K562 (cell line): ENCODE results near the gene ST7. TPM values are rescaled to one million over a fixed set of nuclear protein-coding genes. Genes with fewer than 3 reads are reported as not detected.

ENCODE experiments used
- CC2D1A ChIP-seq: fragments of 450-650 bp; IDR thresholded peaks from 2 replicates; pipeline ENCODE4 v1.6.1; 2017; ENCODE audit warnings: mild to moderate bottlenecking
- CCNT2 ChIP-seq: IDR thresholded peaks from 2 replicates; pipeline ENCODE4 v1.6.1; 2011; ENCODE audit warnings: borderline replicate concordance, low read depth, mild to moderate bottlenecking, moderate library complexity, mixed read lengths, low read length; ENCODE audit not compliant: insufficient read length; ENCODE audit errors: extremely low read depth
- NR4A1 ChIP-seq, 2 experiments: fragments of 250-450 bp in 1 of 2; fragments of 450-650 bp in 1 of 2; sonication (Bioruptor Pico) in 1 of 2; IDR thresholded peaks; 2 replicates each; pipeline versions ENCODE4 v1.4.0 to v1.6.1; 2016 to 2020; ENCODE audit warnings: mild to moderate bottlenecking in 2 of 2, missing compliant biosample characterization in 1 of 2, missing genetic modification characterization in 1 of 2, moderate library complexity in 1 of 2
- SPI1 ChIP-seq: IDR thresholded peaks from 2 replicates; pipeline ENCODE4 v1.6.1; 2011; ENCODE audit warnings: low read depth, low read length, control low read depth, borderline replicate concordance
- polyA plus RNA-seq, 8 experiments: library from polyadenylated mRNA; depleted of rRNA in 4 of 8; stranded (reverse) in 5 of 8; unstranded in 3 of 8; fragments of >200 nt; fragmentation: Nextera tagmentation in 2 of 8; fragmentation: Illumina TruSeq in 1 of 8; extraction: Ambion mirVana in 2 of 8; extraction: Trizol in 1 of 8; gene quantifications; 2 replicates each; pipeline versions ENCODE4 v1.2.1 to v1.2.3, GENCODE V29; 2011 to 2014; ENCODE audit warnings: inconsistent platforms in 1 of 8, missing spikeins in 1 of 8
- total RNA-seq, 7 experiments: library from RNA; depleted of rRNA in 6 of 7; stranded (reverse); fragments of >200 nt in 6 of 7; fragmentation: Illumina TruSeq in 2 of 7; extraction: Trizol in 2 of 7; gene quantifications; 2 replicates each; pipeline versions ENCODE4 v1.2.1 to v1.2.3, GENCODE V29; 2011 to 2021; ENCODE audit warnings: low replicate concordance in 1 of 7
- TF ChIP-seq, protein P1 (sequence below): fragments of 450-650 bp; formaldehyde crosslinking; conservative IDR thresholded peaks from 2 replicates; pipeline ENCODE4 v1.4.0; 2022; ENCODE audit warnings: mild to moderate bottlenecking, missing genetic modification characterization
- TF ChIP-seq, protein P2 (sequence below), 2 experiments: fragments of 450-650 bp in 1 of 2; IDR thresholded peaks; 2 replicates each; pipeline ENCODE4 v1.6.1; 2011 to 2017; ENCODE audit warnings: low read depth in 2 of 2, antibody characterized with exemption in 1 of 2, borderline replicate concordance in 1 of 2, low read length in 1 of 2, mild to moderate bottlenecking in 1 of 2, mixed read lengths in 1 of 2; ENCODE audit not compliant: control insufficient read depth in 1 of 2
- TF ChIP-seq, protein P3 (sequence below): fragments of 250-450 bp; sonication (Bioruptor Pico); IDR thresholded peaks from 2 replicates; pipeline ENCODE4 v1.5.0; 2020; ENCODE audit warnings: mild to moderate bottlenecking
- TF ChIP-seq, protein P4 (sequence below): fragments of 250-450 bp; sonication (Bioruptor Pico); IDR thresholded peaks from 2 replicates; pipeline ENCODE4 v1.5.0; 2021; ENCODE audit warnings: mild to moderate bottlenecking, borderline replicate concordance
- TF ChIP-seq, protein P5 (sequence below): fragments of 450-650 bp; IDR thresholded peaks from 2 replicates; pipeline ENCODE4 v1.6.1; 2017; ENCODE audit warnings: antibody characterized with exemption, mild to moderate bottlenecking

The ST7 gene
- total and polyA plus RNA-seq, 9 of the 15 experiments (the other 6 are each of a cell fraction or from before 2014, with no cell fraction given), result 23.9 to 56.3 (median 36.9) TPM

GRCh38 chr7:116953906-116954838 is 871 bp downstream of the ST7 start (continued):
- TF ChIP-seq, protein P1, sequence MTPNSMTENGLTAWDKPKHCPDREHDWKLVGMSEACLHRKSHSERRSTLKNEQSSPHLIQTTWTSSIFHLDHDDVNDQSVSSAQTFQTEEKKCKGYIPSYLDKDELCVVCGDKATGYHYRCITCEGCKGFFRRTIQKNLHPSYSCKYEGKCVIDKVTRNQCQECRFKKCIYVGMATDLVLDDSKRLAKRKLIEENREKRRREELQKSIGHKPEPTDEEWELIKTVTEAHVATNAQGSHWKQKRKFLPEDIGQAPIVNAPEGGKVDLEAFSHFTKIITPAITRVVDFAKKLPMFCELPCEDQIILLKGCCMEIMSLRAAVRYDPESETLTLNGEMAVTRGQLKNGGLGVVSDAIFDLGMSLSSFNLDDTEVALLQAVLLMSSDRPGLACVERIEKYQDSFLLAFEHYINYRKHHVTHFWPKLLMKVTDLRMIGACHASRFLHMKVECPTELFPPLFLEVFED (CRISPR knock-in tag), result peak; percentile 67; the same call in 1 of the 2 replicates
- TF ChIP-seq NR4A1 (CRISPR knock-in tag; IDR thresholded peaks at IDR 0.05) (no peak), NR4A1 (tag; IDR thresholded peaks at IDR 0.05) (peak; percentile 19; the same call in 1 of the 2 replicates), CCNT2 (peak; percentile 93), CC2D1A (no peak; the same call in 1 of the 2 replicates), SPI1 (peak; percentile 20; the same call in 1 of the 2 replicates)
- TF ChIP-seq, protein P2, sequence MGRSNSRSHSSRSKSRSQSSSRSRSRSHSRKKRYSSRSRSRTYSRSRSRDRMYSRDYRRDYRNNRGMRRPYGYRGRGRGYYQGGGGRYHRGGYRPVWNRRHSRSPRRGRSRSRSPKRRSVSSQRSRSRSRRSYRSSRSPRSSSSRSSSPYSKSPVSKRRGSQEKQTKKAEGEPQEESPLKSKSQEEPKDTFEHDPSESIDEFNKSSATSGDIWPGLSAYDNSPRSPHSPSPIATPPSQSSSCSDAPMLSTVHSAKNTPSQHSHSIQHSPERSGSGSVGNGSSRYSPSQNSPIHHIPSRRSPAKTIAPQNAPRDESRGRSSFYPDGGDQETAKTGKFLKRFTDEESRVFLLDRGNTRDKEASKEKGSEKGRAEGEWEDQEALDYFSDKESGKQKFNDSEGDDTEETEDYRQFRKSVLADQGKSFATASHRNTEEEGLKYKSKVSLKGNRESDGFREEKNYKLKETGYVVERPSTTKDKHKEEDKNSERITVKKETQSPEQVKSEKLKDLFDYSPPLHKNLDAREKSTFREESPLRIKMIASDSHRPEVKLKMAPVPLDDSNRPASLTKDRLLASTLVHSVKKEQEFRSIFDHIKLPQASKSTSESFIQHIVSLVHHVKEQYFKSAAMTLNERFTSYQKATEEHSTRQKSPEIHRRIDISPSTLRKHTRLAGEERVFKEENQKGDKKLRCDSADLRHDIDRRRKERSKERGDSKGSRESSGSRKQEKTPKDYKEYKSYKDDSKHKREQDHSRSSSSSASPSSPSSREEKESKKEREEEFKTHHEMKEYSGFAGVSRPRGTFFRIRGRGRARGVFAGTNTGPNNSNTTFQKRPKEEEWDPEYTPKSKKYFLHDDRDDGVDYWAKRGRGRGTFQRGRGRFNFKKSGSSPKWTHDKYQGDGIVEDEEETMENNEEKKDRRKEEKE (IDR thresholded peaks at IDR 0.05; ENCODE audit: borderline replicate concordance in 1 of 2, control insufficient read depth in 1 of 2, low read depth in 2 of 2, low read length in 1 of 2), result 0 out of 4 replicates have a peak, but pooled peaks of 1 of the 2 experiments have one; percentile 66
- TF ChIP-seq, protein P3, sequence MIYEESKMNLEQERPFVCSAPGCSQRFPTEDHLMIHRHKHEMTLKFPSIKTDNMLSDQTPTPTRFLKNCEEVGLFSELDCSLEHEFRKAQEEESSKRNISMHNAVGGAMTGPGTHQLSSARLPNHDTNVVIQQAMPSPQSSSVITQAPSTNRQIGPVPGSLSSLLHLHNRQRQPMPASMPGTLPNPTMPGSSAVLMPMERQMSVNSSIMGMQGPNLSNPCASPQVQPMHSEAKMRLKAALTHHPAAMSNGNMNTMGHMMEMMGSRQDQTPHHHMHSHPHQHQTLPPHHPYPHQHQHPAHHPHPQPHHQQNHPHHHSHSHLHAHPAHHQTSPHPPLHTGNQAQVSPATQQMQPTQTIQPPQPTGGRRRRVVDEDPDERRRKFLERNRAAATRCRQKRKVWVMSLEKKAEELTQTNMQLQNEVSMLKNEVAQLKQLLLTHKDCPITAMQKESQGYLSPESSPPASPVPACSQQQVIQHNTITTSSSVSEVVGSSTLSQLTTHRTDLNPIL (CRISPR knock-in tag), result no peak
- TF ChIP-seq, protein P4, sequence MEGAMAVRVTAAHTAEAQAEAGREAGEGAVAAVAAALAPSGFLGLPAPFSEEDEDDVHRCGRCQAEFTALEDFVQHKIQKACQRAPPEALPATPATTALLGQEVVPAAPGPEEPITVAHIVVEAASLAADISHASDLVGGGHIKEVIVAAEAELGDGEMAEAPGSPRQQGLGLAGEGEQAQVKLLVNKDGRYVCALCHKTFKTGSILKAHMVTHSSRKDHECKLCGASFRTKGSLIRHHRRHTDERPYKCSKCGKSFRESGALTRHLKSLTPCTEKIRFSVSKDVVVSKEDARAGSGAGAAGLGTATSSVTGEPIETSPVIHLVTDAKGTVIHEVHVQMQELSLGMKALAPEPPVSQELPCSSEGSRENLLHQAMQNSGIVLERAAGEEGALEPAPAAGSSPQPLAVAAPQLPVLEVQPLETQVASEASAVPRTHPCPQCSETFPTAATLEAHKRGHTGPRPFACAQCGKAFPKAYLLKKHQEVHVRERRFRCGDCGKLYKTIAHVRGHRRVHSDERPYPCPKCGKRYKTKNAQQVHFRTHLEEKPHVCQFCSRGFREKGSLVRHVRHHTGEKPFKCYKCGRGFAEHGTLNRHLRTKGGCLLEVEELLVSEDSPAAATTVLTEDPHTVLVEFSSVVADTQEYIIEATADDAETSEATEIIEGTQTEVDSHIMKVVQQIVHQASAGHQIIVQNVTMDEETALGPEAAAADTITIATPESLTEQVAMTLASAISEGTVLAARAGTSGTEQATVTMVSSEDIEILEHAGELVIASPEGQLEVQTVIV (CRISPR knock-in tag), result peak; percentile 67
- TF ChIP-seq, protein P5, sequence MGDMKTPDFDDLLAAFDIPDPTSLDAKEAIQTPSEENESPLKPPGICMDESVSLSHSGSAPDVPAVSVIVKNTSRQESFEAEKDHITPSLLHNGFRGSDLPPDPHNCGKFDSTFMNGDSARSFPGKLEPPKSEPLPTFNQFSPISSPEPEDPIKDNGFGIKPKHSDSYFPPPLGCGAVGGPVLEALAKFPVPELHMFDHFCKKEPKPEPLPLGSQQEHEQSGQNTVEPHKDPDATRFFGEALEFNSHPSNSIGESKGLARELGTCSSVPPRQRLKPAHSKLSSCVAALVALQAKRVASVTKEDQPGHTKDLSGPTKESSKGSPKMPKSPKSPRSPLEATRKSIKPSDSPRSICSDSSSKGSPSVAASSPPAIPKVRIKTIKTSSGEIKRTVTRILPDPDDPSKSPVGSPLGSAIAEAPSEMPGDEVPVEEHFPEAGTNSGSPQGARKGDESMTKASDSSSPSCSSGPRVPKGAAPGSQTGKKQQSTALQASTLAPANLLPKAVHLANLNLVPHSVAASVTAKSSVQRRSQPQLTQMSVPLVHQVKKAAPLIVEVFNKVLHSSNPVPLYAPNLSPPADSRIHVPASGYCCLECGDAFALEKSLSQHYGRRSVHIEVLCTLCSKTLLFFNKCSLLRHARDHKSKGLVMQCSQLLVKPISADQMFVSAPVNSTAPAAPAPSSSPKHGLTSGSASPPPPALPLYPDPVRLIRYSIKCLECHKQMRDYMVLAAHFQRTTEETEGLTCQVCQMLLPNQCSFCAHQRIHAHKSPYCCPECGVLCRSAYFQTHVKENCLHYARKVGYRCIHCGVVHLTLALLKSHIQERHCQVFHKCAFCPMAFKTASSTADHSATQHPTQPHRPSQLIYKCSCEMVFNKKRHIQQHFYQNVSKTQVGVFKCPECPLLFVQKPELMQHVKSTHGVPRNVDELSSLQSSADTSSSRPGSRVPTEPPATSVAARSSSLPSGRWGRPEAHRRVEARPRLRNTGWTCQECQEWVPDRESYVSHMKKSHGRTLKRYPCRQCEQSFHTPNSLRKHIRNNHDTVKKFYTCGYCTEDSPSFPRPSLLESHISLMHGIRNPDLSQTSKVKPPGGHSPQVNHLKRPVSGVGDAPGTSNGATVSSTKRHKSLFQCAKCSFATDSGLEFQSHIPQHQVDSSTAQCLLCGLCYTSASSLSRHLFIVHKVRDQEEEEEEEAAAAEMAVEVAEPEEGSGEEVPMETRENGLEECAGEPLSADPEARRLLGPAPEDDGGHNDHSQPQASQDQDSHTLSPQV, result 0 out of 2 replicates have a peak, but pooled peaks have one; percentile 64
